ENCODE measurements around the gene FAM117A. TPM values are rescaled to one million over a fixed set of nuclear protein-coding genes. Genes with fewer than 3 reads are reported as not detected.

FAM117A gene
- total RNA-seq, 1 donor from 2014 or later = 3.3 TPM

DNA sequence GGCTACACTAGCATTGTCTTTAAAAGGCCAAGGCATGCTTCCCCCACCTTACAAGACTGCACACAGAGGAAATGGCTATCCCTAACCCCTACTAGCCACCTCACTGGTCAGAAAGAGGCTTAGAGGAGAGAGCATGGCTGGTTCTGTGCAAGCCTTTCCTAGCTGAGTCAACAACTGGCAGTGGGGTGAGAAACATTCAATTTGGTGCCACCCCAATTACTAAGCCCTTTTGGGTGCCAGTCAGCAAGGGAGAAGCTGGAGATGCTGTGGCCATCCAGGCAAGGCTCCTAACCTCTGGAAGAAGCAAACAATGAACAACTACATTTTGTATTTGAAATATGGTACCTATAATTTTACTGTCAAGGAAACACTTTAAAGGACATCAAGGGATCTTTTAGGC, 19.9 kb upstream of the FAM117A start:
- Mint-ChIP-seq H3K4me1 (ENCODE audit: low read depth) (peaks cover 25% of the 10 kb centered on the region), H3K4me3 (ENCODE audit: unreplicated experiment) (no peak overlapping the region), H3K27me3 (ENCODE audit: low read depth) (no peaks in the 10 kb centered on the region), H3K27ac (ENCODE audit: unreplicated experiment) (no peak overlapping the region), H3K36me3 (ENCODE audit: low read depth) (no peaks in the 10 kb centered on the region), H3K9me3 (ENCODE audit: low read depth) (no peaks in the 10 kb centered on the region)
- TF ChIP-seq, protein P1, sequence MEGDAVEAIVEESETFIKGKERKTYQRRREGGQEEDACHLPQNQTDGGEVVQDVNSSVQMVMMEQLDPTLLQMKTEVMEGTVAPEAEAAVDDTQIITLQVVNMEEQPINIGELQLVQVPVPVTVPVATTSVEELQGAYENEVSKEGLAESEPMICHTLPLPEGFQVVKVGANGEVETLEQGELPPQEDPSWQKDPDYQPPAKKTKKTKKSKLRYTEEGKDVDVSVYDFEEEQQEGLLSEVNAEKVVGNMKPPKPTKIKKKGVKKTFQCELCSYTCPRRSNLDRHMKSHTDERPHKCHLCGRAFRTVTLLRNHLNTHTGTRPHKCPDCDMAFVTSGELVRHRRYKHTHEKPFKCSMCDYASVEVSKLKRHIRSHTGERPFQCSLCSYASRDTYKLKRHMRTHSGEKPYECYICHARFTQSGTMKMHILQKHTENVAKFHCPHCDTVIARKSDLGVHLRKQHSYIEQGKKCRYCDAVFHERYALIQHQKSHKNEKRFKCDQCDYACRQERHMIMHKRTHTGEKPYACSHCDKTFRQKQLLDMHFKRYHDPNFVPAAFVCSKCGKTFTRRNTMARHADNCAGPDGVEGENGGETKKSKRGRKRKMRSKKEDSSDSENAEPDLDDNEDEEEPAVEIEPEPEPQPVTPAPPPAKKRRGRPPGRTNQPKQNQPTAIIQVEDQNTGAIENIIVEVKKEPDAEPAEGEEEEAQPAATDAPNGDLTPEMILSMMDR (IDR thresholded peaks at IDR 0.05) = no peak
- DNase-seq (ENCODE audit: low spot score) = no peak

DNA sequence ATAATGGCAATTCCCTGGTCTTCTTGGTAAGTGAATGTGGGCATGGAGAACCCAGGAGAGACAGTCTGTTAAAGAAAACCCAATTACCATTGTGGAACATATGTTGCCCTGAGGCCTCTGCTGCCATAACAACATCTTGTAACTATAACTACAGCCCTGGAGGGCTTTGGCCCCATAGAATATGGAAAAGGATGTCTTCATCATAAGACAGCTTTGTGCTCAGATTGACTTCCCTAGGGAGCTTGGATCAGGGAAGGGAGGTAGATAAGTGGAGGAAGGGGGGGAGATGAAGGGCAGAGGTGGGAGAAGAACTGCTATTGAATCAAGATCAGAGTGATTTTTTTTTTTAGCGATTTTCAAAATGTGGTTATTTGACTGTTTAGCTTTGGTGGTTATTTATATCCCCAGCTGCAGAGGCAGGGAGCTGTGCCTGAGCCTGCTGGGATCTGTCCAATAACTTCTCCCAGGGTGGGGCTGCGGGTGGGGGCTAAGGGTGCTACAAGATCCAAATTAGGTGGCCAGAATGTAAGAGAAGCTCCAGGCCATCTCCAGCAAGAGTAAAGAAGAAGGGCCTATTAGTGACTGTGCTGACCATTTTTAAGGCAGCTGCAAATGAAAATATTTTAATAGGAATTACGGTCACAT, 19.3 kb upstream of the FAM117A start:
- Mint-ChIP-seq H3K4me3 (ENCODE audit: unreplicated experiment) (no peak overlapping the region), H3K9me3 (ENCODE audit: low read depth) (no peaks in the 10 kb centered on the region), H3K27ac (ENCODE audit: unreplicated experiment) (peak overlapping the region; percentile 53), H3K36me3 (ENCODE audit: low read depth) (no peaks in the 10 kb centered on the region), H3K4me1 (ENCODE audit: low read depth) (peaks cover 24% of the 10 kb centered on the region), H3K27me3 (ENCODE audit: low read depth) (no peaks in the 10 kb centered on the region)
- no peak for DNase-seq (ENCODE audit: low spot score)
- TF ChIP-seq, protein P1 (IDR thresholded peaks at IDR 0.05) = no peak

DNA sequence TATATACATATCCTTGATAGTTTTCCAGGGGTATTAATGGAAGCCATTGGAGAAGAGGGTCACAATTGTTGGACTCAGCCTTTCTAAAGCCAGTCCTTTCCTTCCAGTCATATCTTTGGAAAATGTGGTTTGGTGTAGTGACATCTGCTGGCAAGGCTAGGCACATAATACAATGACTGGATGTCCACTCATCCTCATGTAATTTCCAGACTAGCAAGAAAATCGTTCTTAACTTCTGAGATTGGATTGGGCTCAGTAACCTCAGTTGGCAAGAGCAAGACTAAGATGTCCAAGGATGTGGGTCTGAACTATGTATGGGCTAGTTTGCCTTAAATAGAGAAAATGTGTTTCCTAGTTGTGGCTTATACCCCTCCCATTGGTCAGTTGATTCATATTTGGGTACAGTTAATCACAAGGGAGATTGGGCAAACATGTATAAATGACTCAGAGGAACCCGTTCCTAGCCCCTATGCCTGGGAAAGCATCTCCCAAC, 15.9 kb upstream of the FAM117A start:
- no peak overlapping the region for H3K27ac Mint-ChIP-seq (ENCODE audit: unreplicated experiment)
- no peaks in the 10 kb centered on the region for H3K9me3 Mint-ChIP-seq (ENCODE audit: low read depth)
- H3K4me3 Mint-ChIP-seq (ENCODE audit: unreplicated experiment) = no peak overlapping the region
- no peak for DNase-seq (ENCODE audit: low spot score)
- H3K4me1 Mint-ChIP-seq (ENCODE audit: low read depth) = peaks cover 22% of the 10 kb centered on the region
- H3K36me3 Mint-ChIP-seq (ENCODE audit: low read depth) = no peaks in the 10 kb centered on the region
- TF ChIP-seq, protein P1 (IDR thresholded peaks at IDR 0.05) = peak; percentile 81
- H3K27me3 Mint-ChIP-seq (ENCODE audit: low read depth) = no peaks in the 10 kb centered on the region

DNA sequence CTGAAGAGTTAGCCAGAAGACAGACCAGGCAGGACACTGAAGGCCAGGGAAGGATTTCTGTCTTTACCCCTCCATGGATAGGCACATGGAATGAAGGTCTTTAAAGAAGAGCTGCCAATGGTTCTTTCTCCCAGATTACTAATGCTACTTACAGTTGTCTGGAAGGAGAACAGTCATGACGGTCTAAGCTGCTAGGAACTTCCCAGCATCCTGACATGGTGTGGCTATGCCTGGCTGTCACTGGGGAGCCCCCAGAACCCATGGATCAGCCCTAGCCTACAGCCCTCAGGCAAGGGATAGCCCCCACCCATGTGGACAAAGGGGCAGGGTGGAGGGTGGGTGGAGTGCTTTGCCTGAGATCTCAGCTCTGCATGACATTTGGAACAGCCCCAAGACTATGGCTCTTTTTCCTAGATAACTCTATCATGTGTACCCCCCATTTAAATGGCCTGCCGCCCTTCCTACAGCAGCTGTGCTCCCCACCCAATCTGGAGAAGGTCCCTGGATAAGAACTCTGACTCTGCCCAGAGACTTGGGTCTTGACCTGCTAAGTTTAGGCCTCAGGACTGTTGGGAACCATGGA, 15.3 kb upstream of the FAM117A start:
- no peaks in the 10 kb centered on the region for H3K9me3 Mint-ChIP-seq (ENCODE audit: low read depth)
- peaks cover 22% of the 10 kb centered on the region for H3K4me1 Mint-ChIP-seq (ENCODE audit: low read depth)
- TF ChIP-seq, protein P1 (IDR thresholded peaks at IDR 0.05) = no peak
- no peaks in the 10 kb centered on the region for H3K36me3 Mint-ChIP-seq (ENCODE audit: low read depth)
- no peak overlapping the region for H3K27ac Mint-ChIP-seq (ENCODE audit: unreplicated experiment)
- no peak overlapping the region for H3K4me3 Mint-ChIP-seq (ENCODE audit: unreplicated experiment)
- no peak for DNase-seq (ENCODE audit: low spot score)
- H3K27me3 Mint-ChIP-seq (ENCODE audit: low read depth) = no peaks in the 10 kb centered on the region

DNA sequence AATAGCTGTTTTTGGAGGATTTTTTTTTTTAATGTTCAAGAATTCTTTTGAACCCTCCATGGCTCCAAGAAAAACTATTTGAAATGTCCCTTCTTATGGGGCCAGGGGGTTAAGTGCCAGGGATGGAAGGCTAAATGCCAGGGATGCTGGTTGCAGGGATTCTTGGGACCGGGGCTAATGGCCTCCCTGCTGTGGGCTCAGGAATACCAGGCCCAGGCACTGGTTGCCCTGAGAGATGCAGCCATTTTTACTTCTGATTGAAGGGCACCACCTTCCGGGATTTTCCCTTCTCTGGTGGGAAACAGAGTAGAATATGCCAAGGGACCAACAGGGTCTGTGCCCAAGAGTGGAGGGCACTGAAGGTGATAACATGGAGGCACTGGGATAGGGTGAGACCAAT, 13.6 kb upstream of the FAM117A start:
- H3K27ac Mint-ChIP-seq (ENCODE audit: unreplicated experiment) = no peak overlapping the region
- H3K9me3 Mint-ChIP-seq (ENCODE audit: low read depth) = no peaks in the 10 kb centered on the region
- H3K4me3 Mint-ChIP-seq (ENCODE audit: unreplicated experiment) = no peak overlapping the region
- TF ChIP-seq, protein P1 (IDR thresholded peaks at IDR 0.05) = no peak
- no peaks in the 10 kb centered on the region for H3K27me3 Mint-ChIP-seq (ENCODE audit: low read depth)
- no peak for DNase-seq (ENCODE audit: low spot score)
- H3K36me3 Mint-ChIP-seq (ENCODE audit: low read depth) = no peaks in the 10 kb centered on the region
- peaks cover 13% of the 10 kb centered on the region for H3K4me1 Mint-ChIP-seq (ENCODE audit: low read depth)

Data from chondrocyte (in vitro differentiated cells).